Erythroblast (primary cell): ENCODE measurements around the gene RHOBTB3.
A peak's percentile ranks its signal among the peaks of the same experiment; 100 is the strongest.

Experiments used
- DNase-seq, 2 experiments: peaks; one replicate each; lab custom pipeline; 2025; lab: John Stamatoyannopoulos, UW
- GATA1 ChIP-seq: IDR thresholded peaks from 2 replicates; pipeline ENCODE4 v1.6.1; 2011; ENCODE audit warnings: low read depth, mild to moderate bottlenecking, control low read depth, low read length, moderate library complexity
- POLR2A ChIP-seq: IDR thresholded peaks from 2 replicates; pipeline ENCODE4 v1.6.1; 2011; ENCODE audit warnings: mild to moderate bottlenecking, low read length

Gene RHOBTB3

DNA sequence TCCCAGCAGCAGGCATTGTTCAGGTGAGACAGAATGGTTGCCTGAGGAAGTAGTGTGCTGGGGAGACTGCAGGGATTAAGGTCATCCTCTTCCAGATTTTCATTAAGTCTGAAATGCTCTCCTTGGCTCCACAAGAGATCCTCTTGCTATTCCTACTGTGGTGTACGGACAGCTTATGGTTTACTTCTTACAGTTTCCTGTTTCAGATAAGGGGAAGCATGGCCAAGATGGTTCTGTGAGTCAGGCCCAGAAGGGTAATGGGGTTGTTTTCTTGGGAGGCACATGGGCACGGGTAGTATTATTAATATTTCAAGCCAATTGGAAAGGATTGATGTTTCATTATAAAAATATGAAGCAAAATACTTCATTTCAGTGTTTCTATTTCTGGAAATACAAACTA lies 48.5 kb downstream of the RHOBTB3 start:
- no peak for DNase-seq
- TF ChIP-seq GATA1, result no peak
- no peak for TF ChIP-seq POLR2A

DNA sequence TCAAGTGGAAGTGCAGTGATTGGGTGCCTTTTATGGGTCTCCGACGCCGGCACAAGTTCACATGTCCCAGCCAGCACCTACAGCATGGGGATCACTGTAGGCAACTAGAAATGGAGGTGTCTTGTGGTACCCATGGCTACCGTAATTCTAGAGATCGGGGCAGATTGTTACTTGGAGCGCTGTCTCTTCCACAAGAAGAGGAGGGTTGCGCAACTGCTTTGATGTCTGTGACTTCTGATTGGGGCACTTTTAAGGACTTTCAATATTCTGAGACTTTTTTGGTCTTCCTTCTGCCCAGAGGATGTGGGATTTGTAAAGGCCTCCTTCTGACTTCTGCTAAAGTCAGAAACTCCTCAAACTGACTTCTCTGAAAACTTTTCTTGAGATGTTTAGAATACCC lies 49.5 kb downstream of the RHOBTB3 start:
- peak; percentile 31 to 50 for DNase-seq
- TF ChIP-seq GATA1 (no peak), POLR2A (no peak)

DNA sequence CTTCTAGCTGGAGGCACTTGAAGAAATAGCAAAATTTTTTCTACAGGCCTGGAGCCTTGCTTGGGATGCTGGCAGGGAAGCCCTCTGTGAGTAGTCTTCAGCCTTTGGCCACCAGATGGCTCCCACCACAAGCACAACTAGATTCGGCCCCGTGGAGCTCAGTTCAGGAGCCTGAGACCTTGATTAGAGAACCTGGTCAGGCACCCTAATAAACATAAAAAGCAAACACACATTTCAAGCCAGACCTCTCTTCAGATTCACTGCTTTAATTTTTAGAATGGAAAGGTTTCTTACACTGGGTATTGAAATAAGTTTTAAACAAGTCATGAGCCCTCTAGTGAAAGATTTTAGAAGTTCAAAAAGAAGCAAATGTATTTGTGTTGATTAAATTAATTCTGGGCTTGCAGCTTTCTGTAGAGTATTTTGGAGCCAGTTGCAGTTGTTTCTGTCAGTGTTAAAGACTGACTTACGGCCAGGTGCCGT lies 50.0 kb downstream of the RHOBTB3 start:
- no peak for TF ChIP-seq POLR2A
- TF ChIP-seq GATA1, result no peak
- DNase-seq, result peak; percentile 82 to 89

DNA sequence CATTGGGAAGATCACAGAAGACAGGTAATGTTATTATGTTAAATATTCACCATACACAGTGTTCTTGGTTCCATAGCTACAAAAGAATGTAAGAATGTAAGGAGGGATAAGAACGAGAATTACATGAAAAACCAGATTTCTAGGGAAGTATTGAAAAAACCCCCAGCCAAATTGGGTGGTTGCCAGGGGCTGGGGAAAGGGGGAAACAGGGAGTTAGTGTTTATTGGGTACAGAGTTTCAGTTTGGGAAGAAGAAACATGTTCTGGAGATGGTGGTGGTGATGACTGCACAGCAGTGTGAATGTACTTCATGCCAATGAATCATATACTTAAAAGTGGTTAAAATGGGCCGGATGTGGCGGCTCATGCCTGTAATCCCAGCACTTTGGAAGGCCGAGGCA lies 51.0 kb downstream of the RHOBTB3 start:
- no peak for TF ChIP-seq GATA1
- no peak for TF ChIP-seq POLR2A
- DNase-seq, result no peak

DNA sequence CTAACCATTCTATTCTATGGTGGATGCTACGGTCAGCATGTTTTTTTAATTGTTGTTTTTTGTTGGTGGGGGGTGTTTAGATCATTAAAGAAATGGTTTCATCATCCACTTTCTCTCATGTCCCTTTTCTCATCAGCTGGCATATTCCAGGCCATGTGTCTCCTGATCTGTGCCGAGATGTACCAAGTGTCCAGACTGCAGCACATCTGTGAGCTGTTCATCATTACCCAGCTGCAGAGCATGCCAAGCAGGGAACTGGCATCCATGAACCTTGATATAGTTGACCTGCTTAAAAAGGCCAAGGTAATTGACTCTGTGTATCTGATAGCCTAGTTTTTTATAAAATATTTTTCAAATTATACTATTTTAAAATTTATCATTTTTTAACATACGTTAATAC lies 52.5 kb downstream of the RHOBTB3 start:
- DNase-seq, result no peak
- TF ChIP-seq GATA1 (no peak), POLR2A (no peak)

DNA sequence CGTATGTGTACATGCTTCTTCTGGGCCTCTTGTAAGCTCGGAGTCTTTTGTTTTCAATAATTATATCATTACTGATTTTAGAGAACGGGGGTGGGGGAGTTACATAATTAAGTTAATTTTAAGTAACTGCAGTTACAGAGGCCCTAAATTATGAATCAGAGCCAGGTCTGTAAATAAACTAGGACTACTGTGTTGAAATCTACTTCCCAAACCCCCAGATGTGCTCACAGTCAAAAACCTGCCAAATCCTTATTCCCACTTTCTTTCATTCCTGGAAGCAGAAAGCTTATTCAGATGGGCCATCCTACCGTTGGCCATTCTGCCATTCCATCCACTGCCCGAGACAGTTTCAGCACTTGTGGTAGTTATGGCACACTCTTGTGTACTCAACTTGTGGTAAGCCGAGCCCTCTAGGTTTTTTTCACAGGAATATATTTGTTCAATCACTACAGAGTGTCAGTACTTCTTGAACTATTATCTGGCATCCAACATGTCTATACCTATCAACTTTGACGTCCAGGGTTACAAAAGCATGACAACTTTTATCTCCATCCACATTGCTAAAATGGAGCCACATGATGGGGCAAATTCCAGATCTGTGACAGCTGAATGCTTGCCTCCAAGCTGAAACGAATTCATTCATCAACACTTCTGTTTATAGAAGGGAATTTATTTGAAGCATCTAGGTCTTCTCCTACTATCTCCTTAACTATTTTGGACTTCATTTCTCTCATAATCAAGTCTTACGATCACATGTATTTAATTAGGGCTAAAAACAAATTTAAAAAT lies 53.6 kb downstream of the RHOBTB3 start:
- TF ChIP-seq POLR2A (no peak), GATA1 (no peak)
- DNase-seq, result no peak

DNA sequence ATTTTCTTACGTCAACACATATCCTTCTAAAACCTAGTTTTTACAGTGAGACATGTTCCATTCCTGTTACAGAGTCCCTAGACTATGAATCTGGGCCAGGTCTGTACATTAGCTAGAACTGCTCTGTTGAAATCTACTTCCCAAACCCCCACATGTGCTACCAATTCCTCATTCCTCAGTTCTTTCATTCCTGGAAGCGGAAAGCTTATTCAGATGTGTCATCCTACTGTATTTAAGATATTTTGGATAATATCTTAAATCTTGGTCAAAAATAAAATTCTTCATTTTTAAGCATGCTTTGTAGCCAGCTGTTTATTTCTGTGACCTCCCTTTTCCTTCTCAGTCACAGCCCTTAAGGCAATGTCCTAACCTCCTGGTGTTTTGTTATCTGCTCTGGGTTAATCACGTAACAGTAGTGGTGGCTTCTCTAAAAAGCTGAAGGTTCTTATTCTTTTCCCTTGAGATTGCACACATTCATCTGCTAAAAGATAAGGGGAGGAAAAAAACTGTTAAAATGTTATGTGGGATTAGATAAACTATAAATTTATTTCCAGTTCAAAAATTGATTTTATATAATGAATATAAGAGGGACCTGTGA lies 55.8 kb downstream of the RHOBTB3 start:
- DNase-seq, result peak in 1 of 2 experiments; percentile 26
- TF ChIP-seq POLR2A (peak; percentile 6), GATA1 (no peak)

DNA sequence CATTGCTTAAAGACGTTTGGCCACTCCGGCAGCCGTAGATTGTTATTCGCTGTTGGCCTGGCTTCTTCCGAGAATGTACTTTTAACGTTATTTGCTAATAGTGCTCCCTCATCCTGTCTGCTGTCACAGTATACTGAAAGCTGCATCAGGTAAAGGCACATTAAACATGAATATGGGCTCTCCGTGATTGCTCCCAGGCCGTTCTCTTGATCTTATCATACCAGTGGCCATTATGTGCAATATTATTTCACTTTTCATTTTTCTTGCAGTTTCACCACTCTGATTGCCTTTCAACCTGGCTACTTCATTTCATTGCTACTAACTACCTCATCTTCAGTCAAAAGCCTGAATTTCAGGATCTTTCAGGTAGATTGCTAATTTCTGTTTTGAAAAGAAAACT lies 57.4 kb downstream of the RHOBTB3 start:
- TF ChIP-seq GATA1 (no peak), POLR2A (no peak)
- no peak for DNase-seq

DNA sequence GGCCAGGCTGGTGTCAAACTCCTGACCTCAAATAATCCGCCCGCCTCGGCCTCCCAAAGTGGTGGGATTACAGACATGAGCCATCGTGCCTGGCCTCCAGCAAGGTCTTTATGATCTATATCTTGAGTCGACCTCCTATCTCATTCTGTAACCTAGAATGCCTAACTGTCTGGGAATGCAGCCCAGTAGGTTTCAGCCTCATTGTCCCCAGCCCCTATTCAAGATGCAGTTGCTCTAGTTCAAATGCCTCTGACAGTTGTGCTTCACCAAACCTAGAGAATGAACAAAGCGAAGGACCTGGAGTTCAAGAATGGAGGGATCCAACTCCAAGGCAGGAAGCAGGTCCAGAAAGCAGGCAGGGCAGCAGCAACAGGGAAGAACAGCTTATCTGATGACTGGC lies 60.6 kb downstream of the RHOBTB3 start:
- TF ChIP-seq POLR2A, result no peak
- no peak for TF ChIP-seq GATA1
- DNase-seq, result no peak

DNA sequence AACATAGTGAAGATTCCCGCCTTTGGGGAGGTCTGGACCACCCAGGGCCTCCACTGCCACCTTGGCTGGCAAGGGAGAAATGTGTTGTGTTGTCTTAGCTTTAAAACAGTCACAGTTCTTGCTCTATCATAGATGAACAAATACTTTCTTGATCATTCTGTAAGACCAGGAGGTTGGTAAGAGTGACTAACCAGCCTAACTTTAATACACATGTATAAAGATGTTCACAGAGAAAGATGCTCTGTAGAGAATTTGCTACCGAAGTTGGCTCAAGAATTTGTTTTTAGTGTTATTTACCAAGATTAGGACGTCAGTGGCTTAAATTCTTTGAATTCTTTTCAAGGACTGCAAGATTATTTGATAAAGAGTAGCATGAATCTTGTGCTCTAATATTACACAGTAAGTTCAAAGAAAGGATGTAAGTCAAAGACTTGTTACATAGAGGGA lies 63.0 kb downstream of the RHOBTB3 start:
- no peak for TF ChIP-seq GATA1
- no peak for TF ChIP-seq POLR2A
- DNase-seq, result no peak

DNA sequence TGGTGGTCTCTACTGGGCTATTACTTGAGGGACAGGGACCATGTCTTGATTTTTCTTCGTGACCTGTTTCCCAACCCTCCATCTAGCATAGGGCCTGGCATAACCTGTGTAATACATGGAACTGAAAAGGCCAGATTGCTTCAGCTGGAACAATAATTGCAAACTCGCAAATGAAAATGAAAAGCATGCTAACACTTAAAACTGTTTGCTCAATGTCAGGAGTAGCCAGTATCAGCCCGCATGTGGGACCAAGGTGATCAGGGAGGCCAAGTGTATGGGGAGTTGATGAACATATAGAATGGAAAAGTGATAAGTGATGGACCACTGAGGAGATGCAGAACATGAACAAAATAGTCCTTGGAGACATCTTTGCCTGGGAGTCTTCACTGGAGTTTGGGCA lies 66.2 kb downstream of the RHOBTB3 start:
- no peak for DNase-seq
- TF ChIP-seq GATA1, result no peak
- TF ChIP-seq POLR2A, result no peak

DNA sequence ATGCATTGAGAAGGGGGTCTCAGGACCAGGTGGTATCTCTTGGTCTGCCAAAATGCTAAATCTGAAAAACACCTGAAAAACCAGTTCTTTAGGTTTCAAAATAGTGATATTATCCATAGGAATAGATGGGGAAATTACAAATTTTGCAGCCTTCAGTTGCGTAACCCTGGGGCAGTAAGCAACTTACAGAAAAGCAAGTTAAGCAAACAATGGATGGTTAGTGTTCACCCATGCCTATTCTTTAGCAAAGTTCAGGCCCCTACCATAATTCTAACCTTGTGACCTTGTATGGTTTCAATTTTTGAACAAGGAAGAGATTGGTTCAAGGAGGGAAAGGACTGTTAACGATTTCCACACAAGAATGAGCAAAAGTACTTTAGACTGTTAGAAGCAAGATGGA lies 66.9 kb downstream of the RHOBTB3 start:
- DNase-seq, result no peak
- TF ChIP-seq POLR2A (no peak), GATA1 (no peak)

DNA sequence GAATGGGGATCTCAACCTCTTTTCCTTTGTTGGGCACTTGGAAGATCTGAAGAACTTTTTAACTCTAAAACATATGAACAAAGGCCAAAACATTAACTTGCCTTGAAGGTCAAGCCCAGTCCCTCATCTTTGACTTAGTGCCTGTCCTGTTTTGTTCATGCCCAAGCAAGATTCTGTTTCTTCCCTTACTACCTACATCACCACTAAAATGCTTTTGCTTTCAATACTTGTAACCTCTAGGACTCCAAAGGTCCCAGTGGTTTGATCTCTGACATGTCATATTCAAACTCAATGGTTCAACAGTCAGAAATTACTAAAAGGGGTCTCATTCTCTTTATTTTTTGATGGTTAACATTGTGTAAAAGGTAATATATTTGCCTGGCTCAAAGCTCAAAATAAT lies 67.4 kb downstream of the RHOBTB3 start:
- DNase-seq, result no peak
- TF ChIP-seq GATA1 (no peak), POLR2A (no peak)

DNA sequence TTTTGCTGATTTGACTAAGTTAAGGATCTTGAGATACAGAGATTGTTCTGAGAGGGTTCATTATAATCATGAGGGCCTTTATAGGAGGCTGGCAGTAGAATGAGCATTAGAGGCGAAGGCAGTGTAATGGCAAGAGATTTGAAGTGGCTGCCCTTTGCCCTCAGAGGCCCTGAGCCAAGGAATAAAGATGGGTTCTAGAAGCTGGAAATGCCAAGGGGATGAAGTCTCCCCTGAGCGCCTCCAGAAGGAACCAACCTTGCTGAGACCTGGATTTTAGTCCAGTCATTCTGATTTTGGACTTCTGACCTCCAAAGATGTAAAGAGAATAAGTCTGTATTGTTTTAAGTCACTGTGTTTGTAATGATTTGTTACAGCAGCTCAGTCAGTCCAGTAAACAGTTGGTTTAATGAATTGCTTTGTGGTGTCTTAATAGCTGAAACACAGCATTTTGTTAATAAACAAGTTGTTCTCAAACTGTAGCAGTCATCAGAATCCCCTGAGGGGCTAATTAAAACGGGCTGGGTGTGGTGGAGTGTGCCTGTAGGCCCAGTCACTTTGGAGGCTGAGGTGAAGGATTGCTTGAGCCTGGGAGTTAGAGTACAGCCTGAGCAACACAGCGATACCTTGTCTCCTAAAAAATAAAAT lies 68.2 kb downstream of the RHOBTB3 start:
- DNase-seq, result no peak
- TF ChIP-seq GATA1, result no peak
- no peak for TF ChIP-seq POLR2A

DNA sequence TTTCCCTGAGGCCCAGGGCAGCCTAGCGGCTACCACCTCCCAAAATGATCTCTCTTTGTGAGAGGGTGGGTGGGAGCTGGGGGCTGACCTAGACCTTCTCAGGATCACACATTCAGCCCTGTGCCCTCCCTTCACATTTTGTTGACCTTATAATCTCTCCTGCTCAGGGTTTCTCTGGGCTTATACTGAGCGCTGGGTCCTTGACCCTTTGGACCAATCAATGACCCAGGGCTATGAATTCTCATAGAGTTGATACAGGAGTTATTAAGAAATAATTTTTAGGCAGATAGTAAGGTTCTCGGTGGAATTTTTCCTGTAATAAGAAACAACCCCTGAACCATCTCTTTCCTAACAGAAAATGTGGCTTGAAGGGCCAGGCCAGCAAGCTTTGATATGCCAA lies 69.4 kb downstream of the RHOBTB3 start:
- TF ChIP-seq POLR2A (no peak), GATA1 (no peak)
- no peak for DNase-seq
